ENCODE measurements around the gene TMEM138. TPM values are rescaled to one million over a fixed set of nuclear protein-coding genes. Genes with fewer than 3 reads are reported as not detected.
A peak's percentile ranks its signal among the peaks of the same experiment; 100 is the strongest.

Gene TMEM138
- total RNA-seq = 28.0 and 38.8 TPM in 2 replicates

DNA sequence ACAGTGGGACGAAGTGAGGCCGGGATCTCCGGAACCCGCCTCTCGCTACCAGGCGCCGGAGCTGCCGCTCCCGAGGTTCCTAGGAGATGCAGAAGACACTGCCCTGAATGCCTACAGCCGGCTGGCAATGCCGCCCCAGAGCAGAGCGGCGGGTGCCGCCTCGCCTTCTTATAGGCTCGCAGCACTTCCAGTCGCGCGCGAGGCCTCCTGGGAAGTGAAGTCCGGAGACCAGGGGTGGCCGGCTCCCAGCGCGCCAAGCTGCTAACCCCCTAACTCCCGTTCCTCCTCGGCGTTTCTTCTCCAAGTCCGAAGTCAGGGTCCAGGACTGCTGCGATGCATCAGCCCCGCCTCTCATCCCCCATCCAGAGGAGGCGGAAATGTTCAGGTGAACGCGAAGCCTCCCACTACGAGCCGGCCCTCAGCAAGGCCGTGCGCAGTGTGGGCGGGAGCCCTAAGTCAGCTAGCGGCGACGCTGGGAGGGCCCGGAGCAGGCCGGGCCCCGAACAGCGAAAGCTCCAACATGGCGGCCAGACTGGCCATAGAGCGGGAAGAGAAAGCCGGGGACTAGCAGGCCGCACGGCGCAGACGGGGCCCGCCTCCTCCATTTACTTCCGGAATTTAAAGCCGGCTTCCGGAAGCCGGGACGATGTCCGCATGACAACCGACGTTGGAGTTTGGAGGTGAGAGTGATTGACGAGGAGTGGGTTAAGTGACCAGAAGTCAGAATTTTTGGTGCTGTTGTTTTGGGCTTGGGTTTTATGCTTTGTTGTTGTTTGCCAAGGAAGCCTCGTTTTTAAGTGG, at the start of gene TMEM138, which contains the start of gene CYB561A3:
TMEM138 (plus strand) TSS at position 634 of the 801 bp plus-strand sequence. CDS start 2,017 bp downstream, outside the sequence.
CYB561A3 (minus strand) TSS at position 142 of the 801 bp plus-strand sequence. CDS start 5,169 bp downstream, outside the sequence.
- peak; percentile 74 for DNase-seq (ENCODE audit: low read depth)
- no peaks in the 10 kb centered on the region for H3K27me3 ChIP-seq (ENCODE audit: control insufficient read depth, insufficient read depth, low read length)

DNA sequence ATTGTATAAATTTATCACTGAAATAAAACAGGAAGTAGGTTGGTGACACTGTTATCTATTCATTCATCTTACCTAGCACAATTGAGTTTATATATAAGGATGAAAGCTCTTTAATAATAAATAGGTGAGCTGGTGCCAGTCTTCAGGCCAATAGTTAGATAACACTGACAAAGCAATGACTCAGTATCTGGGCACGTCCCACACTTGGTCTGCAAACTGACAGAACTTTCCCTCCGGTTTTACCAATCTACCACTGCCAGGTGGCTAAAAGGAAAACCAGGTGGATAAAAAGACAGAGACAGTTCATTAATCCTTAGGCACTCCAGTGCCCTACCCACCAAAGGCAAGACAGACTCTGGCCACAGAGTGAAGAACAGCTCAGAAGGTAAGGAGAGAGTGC, 46.9 kb upstream of the TMEM138 start:
- no peak overlapping the region for H3K4me3 ChIP-seq (ENCODE audit: low read depth, low read length)
- H3K27me3 ChIP-seq (ENCODE audit: control insufficient read depth, insufficient read depth, low read length) = no peaks in the 10 kb centered on the region
- no peak for DNase-seq (ENCODE audit: low read depth)
- peaks cover 2% of the 10 kb centered on the region for H3K36me3 ChIP-seq (ENCODE audit: control insufficient read depth, insufficient read depth, low read length)
- TF ChIP-seq, protein P1, sequence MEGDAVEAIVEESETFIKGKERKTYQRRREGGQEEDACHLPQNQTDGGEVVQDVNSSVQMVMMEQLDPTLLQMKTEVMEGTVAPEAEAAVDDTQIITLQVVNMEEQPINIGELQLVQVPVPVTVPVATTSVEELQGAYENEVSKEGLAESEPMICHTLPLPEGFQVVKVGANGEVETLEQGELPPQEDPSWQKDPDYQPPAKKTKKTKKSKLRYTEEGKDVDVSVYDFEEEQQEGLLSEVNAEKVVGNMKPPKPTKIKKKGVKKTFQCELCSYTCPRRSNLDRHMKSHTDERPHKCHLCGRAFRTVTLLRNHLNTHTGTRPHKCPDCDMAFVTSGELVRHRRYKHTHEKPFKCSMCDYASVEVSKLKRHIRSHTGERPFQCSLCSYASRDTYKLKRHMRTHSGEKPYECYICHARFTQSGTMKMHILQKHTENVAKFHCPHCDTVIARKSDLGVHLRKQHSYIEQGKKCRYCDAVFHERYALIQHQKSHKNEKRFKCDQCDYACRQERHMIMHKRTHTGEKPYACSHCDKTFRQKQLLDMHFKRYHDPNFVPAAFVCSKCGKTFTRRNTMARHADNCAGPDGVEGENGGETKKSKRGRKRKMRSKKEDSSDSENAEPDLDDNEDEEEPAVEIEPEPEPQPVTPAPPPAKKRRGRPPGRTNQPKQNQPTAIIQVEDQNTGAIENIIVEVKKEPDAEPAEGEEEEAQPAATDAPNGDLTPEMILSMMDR (IDR thresholded peaks at IDR 0.05; ENCODE audit: insufficient read depth, low read length, poor library complexity, severe bottlenecking) = no peak

More for the DNA sequence above, at the start of gene TMEM138, which contains the start of gene CYB561A3:
- no peaks in the 10 kb centered on the region for H3K36me3 ChIP-seq (ENCODE audit: control insufficient read depth, insufficient read depth, low read length)
- TF ChIP-seq, protein P1 (IDR thresholded peaks at IDR 0.05; ENCODE audit: insufficient read depth, low read length, poor library complexity, severe bottlenecking) = no peak
- H3K4me3 ChIP-seq (ENCODE audit: low read depth, low read length) = peak within 1 kb of the TSS; percentile 59

DNA sequence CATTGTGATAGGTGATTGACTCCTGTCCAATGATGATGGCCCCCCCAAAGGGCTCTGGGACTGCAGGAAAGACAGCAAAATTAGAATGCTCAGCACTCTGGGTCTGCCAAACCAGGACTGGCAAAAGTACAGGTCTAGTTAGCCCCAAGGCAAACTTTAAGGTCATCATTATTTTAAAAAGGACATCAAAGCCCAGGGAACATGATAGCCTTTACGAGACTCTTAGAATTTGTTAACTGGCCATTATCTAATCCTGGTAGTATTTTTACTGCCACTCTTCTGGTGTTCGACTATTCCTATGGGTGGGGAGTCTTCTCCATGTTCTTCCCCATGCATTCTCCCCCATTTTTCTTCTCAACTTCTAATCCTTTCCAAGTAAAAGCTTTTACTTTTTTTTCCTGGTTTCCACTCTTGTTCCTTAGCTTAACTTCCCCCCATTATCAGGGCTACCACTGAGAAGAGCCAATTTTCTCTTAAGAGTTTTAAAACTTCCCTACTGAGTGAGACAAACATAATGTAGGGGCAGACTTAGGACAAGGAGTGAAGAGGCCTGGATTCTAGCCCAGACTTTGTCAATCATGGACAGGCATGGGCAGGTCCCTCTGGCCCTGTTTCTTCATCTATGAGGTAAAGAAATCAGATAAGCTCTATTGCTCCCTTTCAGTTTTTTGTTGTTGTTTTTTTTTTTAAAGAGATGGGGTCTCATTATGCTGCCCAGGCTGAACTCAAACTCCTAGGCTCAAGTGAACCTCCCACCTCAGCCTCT, 36.3 kb upstream of the TMEM138 start:
- H3K36me3 ChIP-seq (ENCODE audit: control insufficient read depth, insufficient read depth, low read length) = peaks cover 1% of the 10 kb centered on the region

DNA sequence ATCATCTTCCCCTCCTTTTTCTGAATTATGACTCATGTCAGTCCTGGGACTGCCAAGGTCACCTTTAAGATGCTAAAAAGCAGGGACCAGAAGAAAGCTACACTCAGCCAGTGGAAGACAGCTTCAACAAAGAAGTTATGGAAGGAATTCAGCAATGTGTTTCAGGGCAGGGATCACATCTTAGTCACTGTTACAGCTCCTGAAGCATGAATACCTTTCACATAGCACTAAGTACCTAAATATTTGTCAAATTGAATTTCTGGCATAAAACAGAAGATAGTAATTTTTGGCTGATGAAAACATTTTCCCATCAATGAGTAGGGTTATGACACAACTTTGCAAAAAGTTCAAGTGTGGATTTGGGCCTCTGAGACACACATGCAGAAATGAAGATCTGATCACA, 34.5 kb upstream of the TMEM138 start:
- Histone ChIP-seq H3K4me3 (ENCODE audit: low read depth, low read length) (no peak overlapping the region), H3K36me3 (ENCODE audit: control insufficient read depth, insufficient read depth, low read length) (peaks cover 1% of the 10 kb centered on the region), H3K27me3 (ENCODE audit: control insufficient read depth, insufficient read depth, low read length) (no peaks in the 10 kb centered on the region)
- TF ChIP-seq, protein P1 (IDR thresholded peaks at IDR 0.05; ENCODE audit: insufficient read depth, low read length, poor library complexity, severe bottlenecking) = no peak
- no peak for DNase-seq (ENCODE audit: low read depth)

More for the DNA sequence above, 36.3 kb upstream of the TMEM138 start:
- Histone ChIP-seq H3K27me3 (ENCODE audit: control insufficient read depth, insufficient read depth, low read length) (no peaks in the 10 kb centered on the region), H3K4me3 (ENCODE audit: low read depth, low read length) (no peak overlapping the region)
- TF ChIP-seq, protein P1 (IDR thresholded peaks at IDR 0.05; ENCODE audit: insufficient read depth, low read length, poor library complexity, severe bottlenecking) = no peak
- DNase-seq (ENCODE audit: low read depth) = no peak

DNA sequence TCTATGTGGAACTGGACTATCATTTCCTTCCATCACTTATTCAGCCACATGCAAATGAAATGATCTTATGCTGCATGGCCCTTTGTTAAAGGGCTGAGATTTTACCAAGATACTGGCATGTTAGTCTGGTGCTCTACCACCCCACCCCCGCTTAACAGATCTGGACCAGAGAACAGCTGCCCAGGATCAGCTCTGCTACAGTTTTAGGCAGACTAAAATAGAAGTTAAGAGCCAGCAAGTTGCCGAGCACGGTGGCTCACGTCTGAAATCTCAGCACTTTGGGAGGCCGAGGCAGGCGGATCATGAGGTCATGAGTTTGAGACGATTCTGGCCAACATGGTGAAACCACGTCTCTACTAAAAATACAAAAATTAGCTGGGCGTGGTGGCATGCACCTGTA, 33.8 kb upstream of the TMEM138 start:
- no peaks in the 10 kb centered on the region for H3K27me3 ChIP-seq (ENCODE audit: control insufficient read depth, insufficient read depth, low read length)
- DNase-seq (ENCODE audit: low read depth) = no peak
- peaks cover 1% of the 10 kb centered on the region for H3K36me3 ChIP-seq (ENCODE audit: control insufficient read depth, insufficient read depth, low read length)
- H3K4me3 ChIP-seq (ENCODE audit: low read depth, low read length) = no peak overlapping the region
- TF ChIP-seq, protein P1 (IDR thresholded peaks at IDR 0.05; ENCODE audit: insufficient read depth, low read length, poor library complexity, severe bottlenecking) = no peak
